Activated T-cell treated with anti-CD3 and anti-CD28 coated beads, Interleukin-2, amount 50 U/mL, for 48 hours (primary cell): Measurements from ENCODE around the gene FOXO6.

Source experiments
- DNase-seq, 2 experiments: peaks; one replicate each; pipeline ENCODE4 v3.0.0-alpha.2; 2020

The FOXO6 gene

DNA sequence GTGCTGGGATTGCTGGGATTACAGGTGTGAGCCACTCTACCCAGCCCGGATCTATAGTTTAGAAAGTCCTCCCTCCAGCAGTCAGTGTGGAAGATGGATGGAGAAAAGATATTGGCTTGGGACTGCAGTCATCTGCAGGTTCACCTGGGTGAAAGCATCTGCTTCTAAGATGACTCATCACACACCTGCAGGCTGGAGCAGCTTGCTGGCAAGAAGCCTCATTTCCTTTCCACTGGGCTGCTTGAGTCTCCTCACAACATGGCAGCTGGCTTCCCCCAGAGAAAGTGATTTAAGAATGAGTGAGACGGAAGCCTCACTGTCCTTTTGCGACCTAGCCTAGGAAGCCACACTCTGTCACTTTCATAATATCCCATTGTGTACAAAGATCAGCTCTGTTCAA, 50.0 kb downstream of the FOXO6 start:
- no peak for DNase-seq

- no peak for DNase-seq
These were observed 51.5 kb downstream of the FOXO6 start for GRCh38 chr1:41412748-41413147.

DNA sequence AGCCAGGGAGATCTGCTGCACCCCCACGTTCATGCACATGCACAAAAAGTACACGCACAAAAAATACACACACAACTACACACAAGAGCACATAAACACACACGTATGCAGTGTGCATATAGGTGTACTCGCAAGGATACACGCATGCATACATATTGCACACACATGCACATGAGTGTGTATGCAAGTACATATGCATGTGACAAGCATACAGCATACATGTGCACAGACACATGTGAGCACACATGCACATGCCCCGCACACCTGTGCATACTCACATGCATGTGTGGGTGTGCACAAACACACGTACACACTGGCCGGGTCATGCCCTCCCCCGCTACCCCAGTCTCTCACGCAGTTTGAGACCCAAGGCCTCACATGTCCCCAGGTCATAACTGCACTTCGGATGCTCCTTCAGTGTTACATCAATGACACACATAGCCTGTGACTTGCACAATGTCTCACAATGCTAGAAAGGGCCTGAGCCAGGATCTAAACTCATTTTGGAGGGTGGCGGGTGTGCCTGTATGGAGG, 52.6 kb downstream of the FOXO6 start:
- no peak for DNase-seq

- DNase-seq: no peak
These were observed 53.1 kb downstream of the FOXO6 start for GRCh38 chr1:41414296-41414695.

GRCh38 chr1:41414716-41415306, 53.6 kb downstream of the FOXO6 start:
- DNase-seq: no peak

- DNase-seq: no peak
These were observed 54.8 kb downstream of the FOXO6 start for GRCh38 chr1:41416081-41416480.

DNA sequence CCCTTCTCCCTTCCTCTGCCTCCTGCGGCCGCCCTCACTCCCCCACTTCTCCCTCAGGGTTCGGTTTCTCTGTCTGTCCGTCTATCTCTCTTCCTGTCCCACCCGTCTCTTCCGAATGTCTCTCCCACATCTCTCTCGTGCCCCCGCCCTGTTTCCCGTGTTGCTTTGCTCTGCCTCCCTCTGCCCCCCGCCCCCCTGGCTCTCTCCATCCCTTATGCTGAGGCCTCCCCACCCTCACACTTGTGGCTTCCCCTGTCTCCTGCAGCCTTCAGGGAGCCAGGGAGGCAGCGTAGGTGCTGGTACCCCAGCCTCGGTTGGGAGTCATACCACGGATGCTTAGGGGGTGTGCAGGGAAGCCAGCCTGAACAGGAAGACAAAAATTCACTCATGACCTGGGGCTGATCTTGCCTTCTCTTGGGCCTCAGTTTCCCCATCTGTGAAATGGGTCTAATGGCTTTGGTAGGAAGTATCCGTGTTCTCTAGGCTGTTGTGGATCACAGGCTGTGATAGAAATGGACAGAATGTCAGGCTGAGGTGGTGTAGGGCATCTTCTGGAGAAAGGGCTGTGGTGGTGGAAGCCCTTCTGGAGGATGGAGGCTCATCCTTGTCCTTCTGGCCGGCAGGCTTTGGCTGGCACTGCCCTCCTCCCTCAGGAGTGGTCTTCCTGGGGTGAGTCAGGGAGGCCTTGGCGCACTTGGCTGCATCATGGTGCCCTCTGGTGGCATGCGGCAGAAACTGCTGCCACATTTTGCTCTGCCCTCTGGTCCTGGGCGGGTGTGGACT, 55.5 kb downstream of the FOXO6 start:
- DNase-seq: peak; percentile 70 to 77

- no peak for DNase-seq
These were observed 56.1 kb downstream of the FOXO6 start for GRCh38 chr1:41417335-41417682.

DNA sequence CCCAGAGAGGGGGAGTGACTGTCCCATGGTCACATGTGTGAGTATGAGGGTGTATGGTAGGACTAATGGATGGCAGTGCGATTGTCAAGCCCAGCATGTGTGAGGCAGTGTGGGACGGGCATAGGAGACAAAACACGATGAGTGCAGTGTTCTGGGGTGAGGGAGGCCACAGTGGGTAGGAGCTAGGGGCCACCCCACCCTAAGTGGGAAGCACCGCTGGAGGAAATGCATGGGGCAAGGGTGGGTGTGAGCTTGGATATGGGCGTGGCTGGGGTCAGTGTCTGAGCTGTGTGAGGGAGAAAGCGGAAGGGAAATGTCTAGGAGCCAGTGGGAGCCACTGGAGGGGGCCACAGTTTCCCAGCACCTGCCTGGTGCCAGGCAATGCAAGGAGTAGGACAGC, 56.5 kb downstream of the FOXO6 start:
- DNase-seq: no peak

DNA sequence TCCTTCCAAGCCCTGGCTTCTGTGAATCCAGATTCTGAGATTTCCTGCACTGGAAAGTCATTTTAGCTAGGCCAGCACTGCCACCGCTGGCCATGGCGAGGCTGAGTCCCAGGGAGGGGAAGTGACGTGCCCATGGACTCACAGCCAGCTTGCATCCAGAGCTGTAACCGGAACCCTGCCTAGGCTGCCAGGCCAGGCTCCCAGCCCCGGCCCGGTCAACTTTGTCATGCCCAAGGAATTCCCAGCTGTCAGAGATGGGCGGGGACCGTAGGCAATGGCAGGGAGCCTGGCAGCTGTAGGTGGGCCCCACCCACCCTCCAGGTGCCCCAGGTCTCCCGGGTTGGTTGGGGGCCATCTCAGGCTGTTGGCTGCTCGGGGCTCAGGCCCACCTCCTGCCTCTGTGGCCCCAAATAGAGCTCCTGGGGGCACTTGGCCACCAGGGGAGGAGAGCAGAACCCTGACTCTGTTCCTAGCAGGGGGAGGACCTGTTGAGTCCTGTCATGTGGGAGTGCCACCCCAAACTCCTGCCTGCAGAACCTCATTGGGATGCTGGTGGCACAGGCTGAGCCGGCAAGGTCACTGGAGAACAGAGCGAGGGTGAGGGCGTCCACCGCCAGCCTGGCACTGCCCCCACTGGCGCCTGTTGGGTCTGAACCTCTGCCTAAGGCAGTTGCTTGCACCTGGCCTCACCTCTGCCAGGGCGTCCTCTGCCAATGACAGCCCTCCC, 57.8 kb downstream of the FOXO6 start:
- DNase-seq: no peak

- DNase-seq: no peak
These were observed 58.5 kb downstream of the FOXO6 start for GRCh38 chr1:41419584-41420295.

GRCh38 chr1:41420351-41420750, 59.1 kb downstream of the FOXO6 start:
- DNase-seq: no peak

DNA sequence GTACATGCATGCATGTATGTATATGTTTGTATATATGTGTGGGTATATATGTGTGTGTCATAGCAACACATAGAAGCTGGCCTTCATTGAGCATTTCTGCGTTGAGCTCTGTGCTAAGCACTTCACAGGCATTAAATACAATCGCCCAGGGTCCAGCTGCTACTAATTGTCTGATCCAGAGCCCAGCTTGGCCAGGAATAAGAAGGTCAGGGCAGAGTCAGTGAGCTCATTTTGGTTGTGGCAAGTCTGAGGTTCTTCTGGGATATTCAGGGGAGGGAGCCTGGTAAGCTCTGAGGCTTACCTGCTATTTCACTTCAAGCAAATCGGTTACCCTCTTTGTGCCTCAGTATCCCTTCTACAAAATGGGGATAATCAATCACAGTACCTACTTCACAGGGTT, 59.6 kb downstream of the FOXO6 start:
- DNase-seq: no peak

GRCh38 chr1:41422306-41422705, 61.1 kb downstream of the FOXO6 start:
- DNase-seq: no peak

DNA sequence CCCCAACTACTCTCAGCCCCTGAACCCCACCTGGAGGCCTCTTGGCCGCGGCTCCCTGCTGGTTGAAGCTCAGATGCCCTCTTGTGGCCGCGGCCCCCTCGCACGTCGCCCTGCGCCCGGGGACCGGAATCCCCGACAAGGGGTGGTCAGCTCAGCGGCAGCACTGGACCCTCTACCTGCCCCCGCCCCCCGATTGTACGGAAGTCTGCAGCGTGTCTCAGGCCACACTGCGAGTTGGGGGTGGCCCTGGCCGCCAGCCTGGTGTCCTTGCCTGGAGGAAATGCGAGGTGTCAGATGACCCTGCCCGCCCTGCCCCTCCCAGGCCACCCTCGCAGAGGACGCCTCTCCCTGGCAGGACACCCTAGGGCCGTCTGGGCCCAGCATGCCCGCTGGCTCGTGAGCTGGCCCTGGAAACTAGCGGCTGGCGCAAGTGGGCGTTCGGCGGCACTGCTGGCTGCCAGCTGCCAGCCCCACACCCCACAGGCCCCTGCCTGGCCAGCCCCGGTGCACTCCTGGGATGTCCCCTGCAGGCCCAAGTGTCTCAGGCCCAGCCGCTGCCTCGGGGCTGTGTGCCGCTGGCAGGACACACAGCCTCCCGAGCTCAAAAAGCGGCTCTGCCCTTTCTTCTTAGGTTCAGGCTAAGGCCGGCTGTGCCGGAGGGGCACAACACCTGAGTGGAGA, 62.4 kb downstream of the FOXO6 start:
- no peak for DNase-seq

DNA sequence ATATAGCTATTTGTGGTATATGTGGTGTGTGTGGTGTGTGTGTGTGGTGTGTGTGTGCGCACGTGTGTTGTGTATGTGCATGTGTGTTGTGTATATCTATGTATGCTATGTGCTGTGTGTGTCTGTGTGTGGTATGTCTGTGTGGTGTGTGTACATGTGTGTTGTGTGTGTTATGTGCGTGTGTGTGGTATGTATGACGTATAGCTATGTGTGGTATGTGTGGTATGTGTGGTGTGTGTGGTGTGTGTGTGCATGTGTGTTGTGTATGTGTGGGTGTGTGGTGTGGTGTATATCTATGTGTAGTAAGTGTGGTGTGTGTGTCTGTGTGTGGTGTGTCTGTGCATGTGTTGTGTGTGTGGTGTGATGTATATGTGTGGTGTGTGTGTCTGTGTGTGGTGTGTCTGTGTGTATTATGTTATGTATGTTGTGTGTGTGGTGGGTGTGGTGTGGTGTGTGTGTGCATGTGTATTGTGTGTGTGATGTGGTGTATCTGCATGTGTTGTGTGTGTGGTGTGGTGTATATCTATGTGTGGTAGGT, 63.4 kb downstream of the FOXO6 start:
- no peak for DNase-seq

DNA sequence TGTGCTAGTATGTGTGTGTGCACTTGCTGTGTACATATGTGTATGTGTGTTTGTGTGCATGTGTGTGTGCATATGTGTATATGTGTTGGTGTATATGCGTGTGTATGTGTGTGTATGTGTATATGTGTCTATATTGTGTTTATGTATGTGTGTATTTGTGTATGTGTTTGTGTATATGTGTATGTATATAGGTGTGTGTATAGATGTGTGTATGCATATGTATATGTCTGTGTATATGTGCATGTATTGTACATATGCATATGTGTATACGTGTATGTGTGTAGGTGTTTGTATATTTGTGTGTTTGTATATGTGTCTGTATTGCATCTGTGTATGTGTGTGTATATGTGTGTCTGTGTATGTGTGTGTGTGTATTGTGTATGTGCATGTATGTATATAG, 64.1 kb downstream of the FOXO6 start:
- no peak for DNase-seq

DNA sequence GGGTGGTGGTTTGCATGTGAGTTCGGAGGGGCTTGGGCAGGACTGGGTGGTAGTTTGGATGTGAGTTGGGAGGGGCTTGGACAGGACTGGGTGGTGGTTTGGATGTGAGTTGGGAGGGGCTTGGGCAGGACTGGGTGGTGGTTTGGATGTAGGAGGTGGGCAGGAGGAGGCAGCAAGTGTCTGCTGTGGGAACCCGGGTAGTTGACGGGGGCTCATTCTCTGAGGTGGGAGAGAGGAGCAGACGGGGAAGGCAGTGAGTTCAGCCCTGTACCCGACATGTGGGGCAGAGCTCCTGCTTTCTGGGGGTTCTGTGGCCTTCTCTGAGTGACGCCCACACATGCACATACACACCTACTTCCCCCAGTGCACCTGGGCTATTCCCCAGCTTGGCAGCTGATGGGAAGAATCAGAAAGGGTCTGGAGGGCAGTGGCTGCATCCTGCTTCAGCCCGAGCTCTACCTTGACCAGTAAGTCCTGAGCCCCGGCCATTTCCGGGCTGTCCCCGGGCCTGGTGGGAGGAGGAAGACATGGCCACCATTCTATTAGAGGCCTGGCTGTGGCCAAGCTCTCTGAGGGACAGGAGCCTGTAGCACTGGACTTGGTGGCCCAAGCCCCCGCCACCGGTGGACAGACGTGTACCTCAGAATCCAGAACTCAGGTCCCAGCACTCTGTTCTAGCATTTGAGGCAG, 65.1 kb downstream of the FOXO6 start:
- DNase-seq: no peak

DNA sequence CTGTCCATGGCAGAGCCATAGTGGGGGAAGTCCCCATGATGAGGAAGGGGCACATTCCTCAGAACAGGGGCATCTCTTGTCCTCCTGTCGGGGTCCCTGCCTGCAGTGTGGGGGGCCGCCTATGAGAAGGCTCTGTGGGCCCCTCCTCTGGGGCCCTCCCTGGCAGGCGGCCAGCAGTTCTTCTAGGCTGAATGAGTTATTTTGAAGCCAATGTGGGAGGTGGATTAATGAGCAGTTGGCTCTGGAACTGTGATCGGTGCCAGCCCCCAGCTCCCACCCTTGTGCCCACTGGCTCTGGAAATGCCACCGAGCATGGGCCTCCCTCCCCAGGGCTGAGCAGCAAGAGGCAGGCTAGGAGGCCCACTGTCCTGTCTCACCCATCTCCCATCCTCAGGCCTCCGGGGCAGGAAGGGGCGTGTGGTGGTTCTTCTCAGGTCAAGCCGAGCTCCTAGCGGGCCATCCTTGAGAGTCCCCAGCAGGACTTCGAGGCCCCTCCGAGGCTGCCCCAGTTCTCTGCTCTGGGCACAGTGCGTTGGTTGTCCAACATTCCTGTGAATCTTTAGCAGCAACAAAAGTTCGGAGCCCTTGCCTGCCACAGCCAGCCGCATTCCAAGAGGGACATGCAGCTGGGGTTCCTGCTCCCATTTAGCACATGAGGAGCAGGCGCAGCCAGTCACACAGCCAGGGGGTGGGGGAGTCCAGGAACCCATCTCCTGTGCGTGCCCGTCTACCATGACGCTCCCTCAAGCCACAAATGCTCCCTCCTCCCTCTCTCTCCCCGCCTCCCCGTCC, 66.1 kb downstream of the FOXO6 start:
- DNase-seq: no peak

DNA sequence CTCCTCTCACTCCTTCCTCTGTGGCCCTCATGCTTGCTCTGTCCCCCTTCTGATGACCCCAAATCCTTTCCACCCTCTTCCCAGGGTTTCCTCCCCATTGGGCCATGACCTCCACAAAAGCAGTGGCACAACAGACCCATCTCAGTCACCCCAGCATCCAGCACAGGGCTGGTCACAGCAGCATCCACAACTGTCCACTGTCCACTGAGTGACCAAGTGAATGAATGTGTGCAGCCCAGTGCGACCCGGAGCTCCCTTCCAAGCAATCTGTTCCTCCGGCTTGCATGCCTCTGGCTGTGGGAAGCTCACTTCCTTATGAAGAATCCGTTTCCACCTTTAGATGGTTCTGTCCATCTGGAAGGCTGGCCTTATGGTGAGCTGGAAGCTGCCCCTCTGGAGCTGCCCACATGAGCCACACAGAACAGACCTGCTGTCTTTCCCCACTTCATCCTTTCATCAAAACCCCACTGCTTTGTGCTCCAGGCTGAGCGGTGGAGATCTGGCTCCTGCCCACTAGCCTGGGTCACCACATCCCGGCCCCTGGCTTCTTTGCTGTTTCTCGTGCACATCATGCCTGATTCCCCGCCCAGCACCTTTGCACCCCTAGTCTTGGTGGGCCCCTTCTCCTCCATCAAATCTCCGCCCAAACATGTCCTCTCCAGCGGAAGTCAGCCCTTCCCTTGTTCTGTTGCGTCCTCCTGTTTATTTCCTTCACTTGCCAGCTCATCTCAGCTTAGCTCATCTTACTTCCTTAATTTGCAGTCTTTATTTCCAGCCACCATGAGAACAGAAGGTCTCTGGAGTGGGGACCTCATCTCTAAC, 66.9 kb downstream of the FOXO6 start:
- no peak for DNase-seq
